HCEC 1CT (cell line): Measurements from ENCODE around the gene ZFHX3.

ENCODE experiments used
- DNase-seq: peaks from one replicate; pipeline ENCODE4 v3.0.0-alpha.2; 2017

ZFHX3 gene

DNA sequence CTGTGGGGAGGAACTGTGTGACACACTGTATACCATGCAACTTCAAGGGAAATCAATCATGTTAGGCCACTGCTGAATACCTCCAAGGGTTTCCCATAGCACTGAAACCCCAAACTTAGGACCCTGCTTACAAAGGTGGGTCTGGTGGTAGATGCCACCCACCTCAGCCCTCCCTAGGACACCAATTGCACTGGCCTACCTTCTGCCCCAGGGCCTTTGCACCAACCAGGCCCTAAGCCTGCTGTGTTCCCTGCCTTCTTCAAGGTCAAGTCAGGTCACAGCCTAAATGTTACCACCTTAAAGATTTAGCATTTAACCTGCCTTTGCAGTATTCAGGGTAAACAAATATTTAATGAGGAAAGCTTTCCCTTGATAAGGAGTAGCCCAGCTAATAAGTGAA, 185.8 kb downstream of the ZFHX3 start:
- no peak for DNase-seq

GRCh38 chr16:72860726-72861562, 187.0 kb downstream of the ZFHX3 start:
- DNase-seq = no peak

DNA sequence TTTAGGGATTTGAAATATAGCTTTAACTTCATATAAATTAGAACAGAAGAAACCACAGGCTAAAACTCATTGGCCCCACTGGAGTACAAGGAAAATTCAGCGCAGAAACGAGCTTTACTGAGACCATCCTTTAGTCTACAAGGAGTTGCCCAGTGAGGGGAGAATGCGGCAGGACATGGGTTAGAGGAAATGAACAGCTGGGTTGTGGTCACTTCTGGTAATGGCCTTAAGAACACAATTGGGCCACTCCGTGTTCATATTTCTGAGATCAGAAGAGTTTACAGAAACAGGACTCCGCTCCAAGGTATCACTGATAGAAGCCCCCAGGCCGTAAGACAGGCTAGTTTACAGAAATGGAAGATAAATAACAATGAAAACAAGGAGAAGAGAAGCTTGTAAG, 188.3 kb downstream of the ZFHX3 start:
- DNase-seq = no peak

DNA sequence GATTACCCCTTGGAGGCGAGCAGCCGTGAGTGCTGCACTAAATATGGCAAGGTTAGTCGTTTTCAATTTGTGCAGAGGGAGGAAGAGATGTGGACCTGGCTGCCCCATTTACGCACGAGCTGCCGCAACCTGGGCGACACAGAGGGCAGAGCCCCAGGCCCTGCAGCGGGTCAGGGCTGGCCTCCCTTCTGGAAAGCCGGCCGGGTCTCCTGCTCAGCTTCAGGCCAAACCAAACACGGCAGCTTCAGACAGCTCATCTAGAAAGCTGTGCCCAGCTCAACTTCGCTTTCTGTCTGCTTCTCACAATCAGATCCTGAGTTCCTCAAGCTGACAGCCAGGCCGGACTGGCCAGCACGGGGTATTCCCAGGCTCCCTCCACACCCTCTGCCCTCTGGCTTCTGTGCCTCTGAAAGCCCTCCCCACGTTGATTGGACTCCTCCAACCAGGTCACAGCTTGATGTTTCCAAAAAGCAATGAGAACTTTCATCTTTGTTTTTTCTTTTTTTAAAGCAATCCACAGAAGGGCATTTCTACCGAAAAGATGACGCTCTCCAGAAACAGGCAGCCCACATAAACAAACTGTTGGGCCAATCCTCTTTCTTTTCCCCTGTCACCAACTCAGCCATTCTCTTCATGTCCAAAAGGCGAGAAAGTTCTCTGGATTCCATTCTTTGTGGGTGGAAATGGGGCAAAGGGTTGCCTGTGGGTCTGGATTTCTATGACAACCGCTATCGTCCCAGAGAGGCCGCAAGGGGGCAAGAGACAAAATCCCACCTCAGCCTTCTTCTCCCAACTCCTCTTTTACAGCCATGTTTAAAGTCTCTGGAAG, 189.0 kb downstream of the ZFHX3 start:
- no peak for DNase-seq

GRCh38 chr16:72857834-72858664, 189.9 kb downstream of the ZFHX3 start:
- DNase-seq = no peak

- peak; percentile 14 for DNase-seq
Observed at GRCh38 chr16:72856797-72857196, 191.1 kb downstream of the ZFHX3 start.

DNA sequence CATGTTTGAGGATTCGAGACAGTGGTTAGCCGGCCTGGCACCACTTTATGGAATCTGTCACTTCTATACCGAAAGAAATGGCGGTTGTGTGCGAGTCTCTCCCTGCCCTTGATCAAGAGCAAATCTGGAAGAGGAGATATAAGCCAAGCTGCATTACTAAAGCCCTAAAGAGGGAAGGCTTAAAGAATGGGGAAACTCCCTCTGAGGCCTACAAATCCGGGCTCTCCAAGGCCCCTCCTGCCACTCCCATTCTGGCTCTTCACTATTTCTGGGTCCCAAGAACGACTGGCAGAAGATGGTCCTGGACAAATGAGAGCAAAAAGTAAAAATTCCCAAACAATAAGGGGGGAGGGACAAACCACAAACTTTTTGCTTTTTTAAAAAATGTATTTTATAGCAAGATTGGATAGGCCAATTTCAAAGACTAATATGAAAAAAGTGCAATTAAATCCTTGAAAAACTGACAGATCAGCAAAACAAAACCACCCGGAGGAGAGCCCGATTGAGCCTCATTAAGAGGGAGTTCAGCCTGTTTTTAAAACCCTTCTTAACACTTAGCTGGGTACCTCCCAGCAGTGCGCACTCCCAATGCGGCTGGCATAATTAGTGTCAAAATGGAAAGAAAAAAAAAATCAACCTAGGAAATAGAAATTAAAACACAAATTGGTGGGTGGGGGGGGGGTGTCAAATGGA, 193.5 kb downstream of the ZFHX3 start:
- DNase-seq = no peak

DNA sequence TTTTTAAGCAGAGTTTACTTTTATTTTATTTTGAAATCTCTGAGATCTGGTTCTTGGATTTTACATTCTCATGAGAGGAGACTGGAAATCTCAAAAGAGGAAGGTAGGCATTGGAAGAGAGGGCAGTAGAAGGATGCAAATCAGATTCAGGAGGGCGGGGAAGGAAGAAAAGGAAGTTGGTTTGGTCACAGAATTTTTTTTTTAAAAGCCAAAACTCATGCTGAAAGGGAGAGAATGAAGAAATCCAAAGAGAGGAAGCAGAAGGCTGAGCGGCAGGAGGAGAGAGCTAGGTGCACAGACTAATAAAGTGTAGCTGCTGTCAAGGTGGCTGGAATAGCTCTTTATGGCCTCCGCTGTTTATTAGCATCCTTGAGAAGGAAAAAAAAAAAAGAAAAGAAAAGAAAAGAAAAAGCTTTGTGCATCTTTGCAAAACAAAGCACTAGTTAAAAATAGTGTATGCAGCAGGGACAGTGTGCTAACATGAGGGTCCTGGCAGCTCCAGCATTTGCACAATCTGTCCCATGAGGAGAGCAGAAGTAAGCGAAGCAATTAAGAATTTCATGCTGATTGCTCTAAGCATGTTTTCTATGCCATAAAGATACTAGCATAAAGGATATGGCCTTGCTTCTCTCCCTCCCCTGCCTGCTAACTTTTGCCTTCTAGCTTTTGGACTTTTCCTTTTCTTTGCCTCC, 194.2 kb downstream of the ZFHX3 start:
- DNase-seq = no peak

DNA sequence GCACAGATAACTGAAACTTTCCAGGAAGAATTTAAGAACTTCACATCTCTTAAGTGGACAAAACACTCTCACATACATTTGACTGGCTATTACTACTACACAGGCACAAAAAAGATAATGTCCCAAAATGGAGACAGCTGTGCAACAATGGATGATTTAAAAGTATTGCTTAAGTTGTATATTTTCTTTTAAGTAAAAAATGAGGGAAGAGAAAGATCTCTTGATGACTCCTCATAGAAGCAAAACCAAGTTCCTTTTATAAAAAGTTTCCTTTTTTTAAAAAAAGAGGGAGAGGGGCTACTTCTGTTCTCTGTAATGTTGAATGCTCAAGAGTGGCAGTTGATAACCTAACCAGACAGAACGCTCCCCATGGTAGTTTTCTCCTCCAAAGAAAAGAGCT, 195.5 kb downstream of the ZFHX3 start:
- no peak for DNase-seq

DNA sequence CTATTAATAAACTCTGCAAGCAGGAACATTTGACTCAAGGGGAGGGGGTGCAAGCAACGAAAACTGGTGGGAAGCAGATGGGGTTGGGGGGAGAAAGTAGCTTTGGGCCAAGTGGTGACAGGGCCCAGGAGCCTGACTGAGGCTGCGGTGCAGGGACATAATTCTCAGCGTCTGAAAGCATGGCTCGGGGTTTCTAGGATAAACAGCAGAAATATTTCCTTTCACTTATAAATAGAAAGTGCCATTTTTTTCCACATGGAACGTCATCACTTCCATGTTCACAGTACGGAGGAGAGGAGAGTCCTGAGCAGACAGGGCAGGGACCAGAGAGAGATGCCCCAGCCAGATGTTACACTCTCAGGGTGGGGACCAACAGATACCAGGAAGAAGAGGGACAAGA, 197.1 kb downstream of the ZFHX3 start:
- DNase-seq = no peak

DNA sequence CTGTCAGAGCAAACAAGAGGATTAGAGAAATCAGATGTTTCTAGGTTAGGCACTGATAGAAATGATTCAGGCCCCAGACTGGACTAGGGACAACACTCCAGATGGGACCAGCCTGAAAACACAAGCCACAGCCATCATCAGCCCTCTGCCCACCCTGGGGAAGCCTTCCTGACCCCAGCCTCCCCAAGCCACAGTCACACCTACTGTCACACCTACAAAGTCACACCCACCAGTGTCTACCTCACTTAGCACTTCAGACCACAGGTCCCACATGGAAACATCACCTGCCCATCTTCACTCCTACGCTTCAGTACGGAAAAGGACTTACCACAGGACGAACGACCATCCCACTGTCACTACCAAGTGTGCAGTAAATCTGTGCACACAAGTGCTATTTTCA, 197.9 kb downstream of the ZFHX3 start:
- DNase-seq = no peak

DNA sequence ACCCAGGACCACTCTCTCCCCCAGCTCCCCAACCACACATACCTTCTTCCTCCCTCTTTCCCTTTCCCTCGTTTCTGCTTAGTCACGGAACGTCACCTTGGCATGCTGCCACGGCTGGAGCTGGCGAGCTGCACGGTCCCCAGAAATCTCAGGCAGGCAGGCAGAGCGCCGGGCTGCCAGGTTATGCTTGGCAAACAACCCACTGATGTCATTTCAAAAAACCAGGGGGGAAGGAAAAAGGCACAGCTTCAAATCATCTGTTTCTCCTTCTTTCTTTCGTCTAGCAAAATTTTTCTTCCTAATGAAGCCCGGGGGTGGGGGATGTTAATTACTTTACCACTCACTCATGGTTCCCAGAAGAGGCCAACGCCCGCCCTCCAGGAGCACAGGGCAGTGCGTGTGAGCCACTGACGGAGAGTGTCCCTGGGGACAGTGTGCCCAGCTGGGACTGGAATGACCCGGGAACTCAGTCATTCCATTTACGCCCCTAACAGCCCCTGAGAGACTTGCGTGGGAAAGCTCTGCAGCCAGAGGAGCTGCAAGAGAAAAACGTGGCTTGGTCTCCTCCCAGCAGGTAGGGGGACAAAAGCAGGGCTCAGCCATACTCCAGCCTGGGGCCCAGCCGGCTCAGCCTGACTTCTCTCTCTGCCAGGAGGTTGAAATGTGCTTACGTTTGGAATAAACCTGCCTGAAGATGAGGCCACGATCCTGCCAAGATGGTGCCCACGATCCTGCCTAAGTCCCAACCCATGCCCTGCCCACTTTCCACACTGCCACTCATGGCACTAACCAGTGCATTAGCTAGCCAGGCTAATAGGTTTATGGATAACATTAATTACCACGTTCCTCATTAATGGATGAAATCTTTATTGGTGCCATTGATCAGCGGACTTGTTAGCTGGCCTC, 198.9 kb downstream of the ZFHX3 start:
- peak; percentile 66 for DNase-seq

GRCh38 chr16:72848028-72848400, 199.9 kb downstream of the ZFHX3 start:
- no peak for DNase-seq

DNA sequence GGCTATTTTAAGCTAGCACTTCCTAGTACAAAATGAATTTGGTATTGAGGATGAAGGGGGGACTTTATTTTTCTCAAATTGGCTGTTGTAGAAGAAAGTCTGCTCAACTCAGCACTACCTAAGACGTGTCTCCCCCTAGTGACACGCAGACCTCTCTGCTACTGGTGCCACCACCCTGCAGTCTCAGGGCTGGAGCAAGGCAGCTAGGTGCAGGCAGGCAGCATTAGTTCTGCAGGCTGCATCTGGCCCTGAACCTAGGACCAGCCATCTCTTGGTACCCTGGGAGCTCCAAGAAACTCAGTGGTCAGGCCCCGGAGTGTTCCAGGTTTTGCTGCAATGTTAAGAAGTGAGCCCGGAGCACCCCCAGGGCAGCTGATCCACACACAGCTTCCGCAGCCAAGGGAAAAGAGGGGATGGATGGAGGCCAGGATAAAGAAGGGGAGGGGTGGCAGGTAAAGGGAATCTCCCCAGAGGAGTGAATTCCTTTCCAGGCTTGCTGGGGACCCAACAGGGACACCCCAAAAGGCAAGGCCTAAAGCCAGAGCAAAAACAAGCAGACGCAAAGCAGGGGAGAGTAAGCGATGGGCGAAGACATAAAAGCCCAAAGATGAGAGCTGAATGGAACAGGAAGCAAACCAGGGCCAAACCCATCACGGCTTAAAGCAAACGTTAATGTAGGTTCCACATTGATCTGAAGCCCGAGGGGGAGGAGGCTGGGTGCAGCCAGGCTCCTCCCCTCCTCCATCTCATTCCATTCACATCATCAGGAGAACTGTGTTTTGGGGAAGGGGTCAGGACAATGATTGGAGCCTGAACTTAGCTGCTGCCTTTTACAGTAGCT, 200.5 kb downstream of the ZFHX3 start:
- peak; percentile 30 for DNase-seq

DNA sequence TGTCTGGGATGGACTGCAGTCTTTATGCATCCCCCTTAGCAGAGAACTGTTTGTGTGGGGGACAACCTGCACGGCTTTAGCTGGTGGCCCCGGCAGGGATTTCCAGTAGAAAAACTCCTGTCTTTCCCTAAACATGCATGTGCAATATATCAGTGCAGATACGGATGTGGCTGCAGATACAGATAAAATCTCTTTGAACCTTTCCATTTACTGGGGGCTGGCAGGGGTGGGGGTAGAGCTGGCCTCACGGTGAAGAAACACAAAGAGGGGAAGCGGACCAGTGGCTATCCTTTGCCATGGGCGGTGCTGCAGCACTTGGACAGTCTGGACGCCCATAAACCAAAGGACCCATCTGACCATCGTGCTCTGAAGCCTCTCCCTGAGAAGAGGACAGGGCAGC, 201.3 kb downstream of the ZFHX3 start:
- DNase-seq = no peak

DNA sequence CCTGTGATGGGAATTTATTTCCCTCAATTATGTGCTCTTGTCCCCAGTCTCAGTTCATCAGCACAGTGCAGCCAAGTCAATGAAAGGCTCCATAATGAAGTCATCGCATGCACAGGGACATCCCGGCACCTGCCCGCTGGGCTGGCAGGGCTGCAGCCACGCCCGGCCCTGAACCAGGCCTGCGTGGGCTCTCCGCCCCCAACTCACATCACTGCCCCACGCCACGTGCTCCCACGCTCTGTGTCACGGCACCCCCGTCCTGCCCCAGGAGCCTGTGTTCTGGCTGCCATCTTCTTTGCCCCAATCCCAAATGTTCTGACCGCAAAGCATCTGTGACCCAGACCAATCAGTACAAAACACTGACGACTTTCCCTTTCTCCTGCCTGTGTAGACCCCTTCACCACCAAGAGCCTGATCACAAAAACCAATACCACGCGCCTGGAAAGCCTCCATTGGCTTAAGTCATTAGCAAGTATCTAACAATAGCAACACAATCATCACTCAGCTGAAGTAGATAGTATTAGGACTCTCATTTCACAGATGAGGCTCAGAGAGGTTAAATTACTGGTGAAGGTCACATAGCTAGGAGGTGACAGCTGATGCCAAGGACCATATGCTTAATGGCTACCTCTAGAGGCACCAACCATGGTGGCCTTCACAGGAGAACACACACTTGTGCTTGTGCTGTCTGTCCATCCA, 202.5 kb downstream of the ZFHX3 start:
- DNase-seq = no peak

GRCh38 chr16:72844225-72844920, 203.6 kb downstream of the ZFHX3 start:
- no peak for DNase-seq

GRCh38 chr16:72841506-72841905, 206.4 kb downstream of the ZFHX3 start:
- DNase-seq = no peak
